SK-N-SH (cell line): ENCODE data around the gene TMEM117.

Source experiments
- CHD2 ChIP-seq: fragments of 150-350 bp; IDR thresholded peaks from 2 replicates; pipeline ENCODE4 v1.6.1; 2018; ENCODE audit warnings: low read length; ENCODE audit not compliant: partially characterized antibody
- RAD21 ChIP-seq: IDR thresholded peaks from 2 replicates; pipeline ENCODE4 v1.6.1; 2012; ENCODE audit warnings: mild to moderate bottlenecking, low read length
- TF ChIP-seq, protein P1 (sequence below): fragments of 150-350 bp; IDR thresholded peaks from 2 replicates; pipeline ENCODE4 v1.6.1; 2017; ENCODE audit warnings: antibody characterized with exemption, low read length, low read depth, borderline replicate concordance

GRCh38 chr12:43917896-43918295 lies 82.0 kb downstream of the TMEM117 start:
- TF ChIP-seq CHD2 (no peak), RAD21 (no peak)
- TF ChIP-seq, protein P1, sequence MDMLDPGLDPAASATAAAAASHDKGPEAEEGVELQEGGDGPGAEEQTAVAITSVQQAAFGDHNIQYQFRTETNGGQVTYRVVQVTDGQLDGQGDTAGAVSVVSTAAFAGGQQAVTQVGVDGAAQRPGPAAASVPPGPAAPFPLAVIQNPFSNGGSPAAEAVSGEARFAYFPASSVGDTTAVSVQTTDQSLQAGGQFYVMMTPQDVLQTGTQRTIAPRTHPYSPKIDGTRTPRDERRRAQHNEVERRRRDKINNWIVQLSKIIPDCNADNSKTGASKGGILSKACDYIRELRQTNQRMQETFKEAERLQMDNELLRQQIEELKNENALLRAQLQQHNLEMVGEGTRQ, result no peak
